Gastroesophageal sphincter (tissue), 3 donors: ENCODE measurements around the gene CADM1.

Experiments
- EP300 ChIP-seq: sonication (generic); formaldehyde crosslinking; IDR thresholded peaks from one replicate; pipeline ENCODE4 v1.6.1; 2017; ENCODE audit warnings: antibody characterized with exemption, mild to moderate bottlenecking
- POLR2A ChIP-seq, 2 donors: fragments of 450-650 bp; IDR thresholded peaks; one replicate each; pipeline ENCODE4 v1.6.1; 2017; ENCODE audit warnings: antibody characterized with exemption in 2 of 2, mild to moderate bottlenecking in 2 of 2, moderate library complexity in 1 of 2
- TF ChIP-seq, protein P1 (sequence below), 4 experiments: fragments of 200-600 bp in 2 of 4; fragments of 450-650 bp in 2 of 4; sonication (generic) in 1 of 4; IDR thresholded peaks; one replicate each; pipeline ENCODE4 v1.5.1; 2017 to 2019; ENCODE audit warnings: antibody characterized with exemption in 4 of 4, mild to moderate bottlenecking in 2 of 4, moderate library complexity in 2 of 4

GRCh38 chr11:115166820-115167219 lies 337.4 kb downstream of the CADM1 start:
- no peak for TF ChIP-seq POLR2A (IDR thresholded peaks at IDR 0.05)
- TF ChIP-seq, protein P1, sequence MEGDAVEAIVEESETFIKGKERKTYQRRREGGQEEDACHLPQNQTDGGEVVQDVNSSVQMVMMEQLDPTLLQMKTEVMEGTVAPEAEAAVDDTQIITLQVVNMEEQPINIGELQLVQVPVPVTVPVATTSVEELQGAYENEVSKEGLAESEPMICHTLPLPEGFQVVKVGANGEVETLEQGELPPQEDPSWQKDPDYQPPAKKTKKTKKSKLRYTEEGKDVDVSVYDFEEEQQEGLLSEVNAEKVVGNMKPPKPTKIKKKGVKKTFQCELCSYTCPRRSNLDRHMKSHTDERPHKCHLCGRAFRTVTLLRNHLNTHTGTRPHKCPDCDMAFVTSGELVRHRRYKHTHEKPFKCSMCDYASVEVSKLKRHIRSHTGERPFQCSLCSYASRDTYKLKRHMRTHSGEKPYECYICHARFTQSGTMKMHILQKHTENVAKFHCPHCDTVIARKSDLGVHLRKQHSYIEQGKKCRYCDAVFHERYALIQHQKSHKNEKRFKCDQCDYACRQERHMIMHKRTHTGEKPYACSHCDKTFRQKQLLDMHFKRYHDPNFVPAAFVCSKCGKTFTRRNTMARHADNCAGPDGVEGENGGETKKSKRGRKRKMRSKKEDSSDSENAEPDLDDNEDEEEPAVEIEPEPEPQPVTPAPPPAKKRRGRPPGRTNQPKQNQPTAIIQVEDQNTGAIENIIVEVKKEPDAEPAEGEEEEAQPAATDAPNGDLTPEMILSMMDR (IDR thresholded peaks at IDR 0.05): no peak
- TF ChIP-seq EP300: no peak
